Vagina (tissue), 2 donors: ENCODE results near the gene MFAP3L. TPM values are rescaled to one million over a fixed set of nuclear protein-coding genes. Genes with fewer than 3 reads are reported as not detected.
A peak's percentile ranks its signal among the peaks of the same experiment; 100 is the strongest.
"Not testable (repeated sequence)": the region's sequence is repeated elsewhere in the genome, so short reads cannot be mapped to it uniquely, and the experiment has no call there.

ENCODE experiments used
- DNase-seq, 2 donors: peaks; one replicate each; pipeline ENCODE4 v3.0.0-alpha.2; 2017; ENCODE audit errors: extremely low spot score in 2 of 2
- H3K27ac ChIP-seq: fragments of 200-600 bp; sonication (generic); one replicate; pipeline ENCODE4 v1.5.1; 2019
- H3K27me3 ChIP-seq: fragments of 200-600 bp; sonication (generic); one replicate; pipeline ENCODE4 v1.5.1; 2019
- H3K36me3 ChIP-seq, 2 donors: fragments of 200-600 bp; sonication (generic); one replicate each; pipeline ENCODE4 v1.5.1; 2017 to 2019
- H3K4me1 ChIP-seq: fragments of 200-600 bp; sonication (generic); one replicate; pipeline ENCODE4 v1.5.1; 2019
- H3K4me3 ChIP-seq, 2 donors: fragments of 200-600 bp; sonication (generic); 1 replicate in 1 of 2; 2 replicates in 1 of 2; pipeline ENCODE4 v1.5.1; 2016 to 2019
- H3K9me3 ChIP-seq: fragments of 200-600 bp; sonication (generic); one replicate; pipeline ENCODE4 v1.5.1; 2019
- POLR2A ChIP-seq, 2 donors: fragments of 450-650 bp; IDR thresholded peaks; one replicate each; pipeline ENCODE4 v1.6.1; 2017; ENCODE audit warnings: antibody characterized with exemption in 2 of 2, mild to moderate bottlenecking in 2 of 2, moderate library complexity in 2 of 2
- POLR2AphosphoS5 ChIP-seq, 2 donors: sonication (generic); formaldehyde crosslinking; IDR thresholded peaks; one replicate each; pipeline ENCODE4 v1.9.0; 2017; ENCODE audit warnings: antibody characterized with exemption in 2 of 2, mild to moderate bottlenecking in 2 of 2, low read depth in 1 of 2; ENCODE audit not compliant: insufficient read depth in 1 of 2
- intact Hi-C: fragments of 100-400 bp; cut with DNase I; formaldehyde crosslinking; loops from one replicate; pipeline ENCODE4 v1.15.1; 2023
- total RNA-seq: library from RNA; depleted of rRNA; stranded (reverse); fragments of >200 nt; gene quantifications from one replicate; pipeline ENCODE4 v1.2.3, GENCODE V29; 2016
- TF ChIP-seq, protein P1 (sequence below), 3 experiments: fragments of 450-650 bp in 2 of 3; fragments of 200-600 bp in 1 of 3; sonication (generic) in 1 of 3; IDR thresholded peaks; one replicate each; pipeline ENCODE4 v1.5.1; 2017 to 2019; ENCODE audit warnings: antibody characterized with exemption in 3 of 3, mild to moderate bottlenecking in 2 of 3, moderate library complexity in 2 of 3

MFAP3L gene
- total RNA-seq, 1 donor from 2014 or later: 2.2 TPM

DNA sequence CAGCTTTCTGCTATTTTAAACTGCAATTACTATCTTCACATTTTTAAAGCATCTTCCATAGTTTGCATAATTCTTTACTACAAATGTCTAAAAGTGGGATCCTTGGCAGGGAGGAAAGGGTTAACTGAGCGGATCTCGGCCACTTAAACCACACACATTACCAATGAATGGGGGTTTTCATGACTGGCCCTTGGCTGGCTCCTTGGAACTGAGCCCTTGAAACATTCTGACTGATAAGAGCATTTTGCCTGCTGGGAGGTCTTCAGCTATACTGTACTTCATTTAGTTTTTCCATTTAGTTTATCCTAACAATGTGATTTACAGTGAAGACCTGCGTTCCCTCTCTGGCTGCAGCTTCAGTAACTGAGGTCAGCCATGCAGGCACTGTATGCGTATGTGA lies 31.7 kb upstream of the MFAP3L start:
- H3K27me3 ChIP-seq: no peaks in the 10 kb centered on the region
- DNase-seq: no peak
- H3K9me3 ChIP-seq: no peaks in the 10 kb centered on the region
- H3K27ac ChIP-seq: no peak overlapping the region
- intact Hi-C loops: no loop called here
- TF ChIP-seq, protein P1, sequence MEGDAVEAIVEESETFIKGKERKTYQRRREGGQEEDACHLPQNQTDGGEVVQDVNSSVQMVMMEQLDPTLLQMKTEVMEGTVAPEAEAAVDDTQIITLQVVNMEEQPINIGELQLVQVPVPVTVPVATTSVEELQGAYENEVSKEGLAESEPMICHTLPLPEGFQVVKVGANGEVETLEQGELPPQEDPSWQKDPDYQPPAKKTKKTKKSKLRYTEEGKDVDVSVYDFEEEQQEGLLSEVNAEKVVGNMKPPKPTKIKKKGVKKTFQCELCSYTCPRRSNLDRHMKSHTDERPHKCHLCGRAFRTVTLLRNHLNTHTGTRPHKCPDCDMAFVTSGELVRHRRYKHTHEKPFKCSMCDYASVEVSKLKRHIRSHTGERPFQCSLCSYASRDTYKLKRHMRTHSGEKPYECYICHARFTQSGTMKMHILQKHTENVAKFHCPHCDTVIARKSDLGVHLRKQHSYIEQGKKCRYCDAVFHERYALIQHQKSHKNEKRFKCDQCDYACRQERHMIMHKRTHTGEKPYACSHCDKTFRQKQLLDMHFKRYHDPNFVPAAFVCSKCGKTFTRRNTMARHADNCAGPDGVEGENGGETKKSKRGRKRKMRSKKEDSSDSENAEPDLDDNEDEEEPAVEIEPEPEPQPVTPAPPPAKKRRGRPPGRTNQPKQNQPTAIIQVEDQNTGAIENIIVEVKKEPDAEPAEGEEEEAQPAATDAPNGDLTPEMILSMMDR (IDR thresholded peaks at IDR 0.05): no peak
- TF ChIP-seq POLR2A (IDR thresholded peaks at IDR 0.05) (no peak), POLR2AphosphoS5 (IDR thresholded peaks at IDR 0.05; ENCODE audit: insufficient read depth in 1 of 2, low read depth in 1 of 2) (no peak)
- H3K36me3 ChIP-seq: no peaks in the 10 kb centered on the region
- no peak overlapping the region for H3K4me3 ChIP-seq
- H3K4me1 ChIP-seq: no peaks in the 10 kb centered on the region

DNA sequence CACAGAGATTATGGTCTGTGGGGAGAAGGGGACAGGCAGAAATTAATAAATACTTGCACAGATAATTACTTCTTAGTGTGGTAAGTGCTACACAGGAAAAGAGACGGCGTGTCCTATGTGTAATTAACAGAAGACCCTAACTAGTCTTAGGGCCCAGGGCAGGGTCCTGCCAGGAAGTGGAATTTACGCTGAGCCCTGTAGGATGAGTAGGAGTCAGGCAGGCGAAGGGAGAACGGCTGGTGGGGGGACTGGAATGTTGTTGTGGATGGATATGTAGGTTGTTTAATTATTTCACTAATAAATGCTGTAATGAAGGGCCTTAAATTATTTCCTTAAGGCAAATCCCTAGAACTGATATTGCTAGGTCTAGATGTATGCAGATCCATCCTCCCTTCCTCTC lies 26.7 kb upstream of the MFAP3L start:
- Histone ChIP-seq H3K27me3 (no peaks in the 10 kb centered on the region), H3K4me1 (no peaks in the 10 kb centered on the region), H3K36me3 (no peaks in the 10 kb centered on the region), H3K9me3 (no peaks in the 10 kb centered on the region), H3K27ac (no peak overlapping the region), H3K4me3 (no peak overlapping the region)
- intact Hi-C loops: no loop called here
- DNase-seq: no peak
- TF ChIP-seq, protein P1 (IDR thresholded peaks at IDR 0.05): no peak
- no peak for TF ChIP-seq POLR2A (IDR thresholded peaks at IDR 0.05)
- TF ChIP-seq POLR2AphosphoS5 (IDR thresholded peaks at IDR 0.05; ENCODE audit: insufficient read depth in 1 of 2, low read depth in 1 of 2): no peak

DNA sequence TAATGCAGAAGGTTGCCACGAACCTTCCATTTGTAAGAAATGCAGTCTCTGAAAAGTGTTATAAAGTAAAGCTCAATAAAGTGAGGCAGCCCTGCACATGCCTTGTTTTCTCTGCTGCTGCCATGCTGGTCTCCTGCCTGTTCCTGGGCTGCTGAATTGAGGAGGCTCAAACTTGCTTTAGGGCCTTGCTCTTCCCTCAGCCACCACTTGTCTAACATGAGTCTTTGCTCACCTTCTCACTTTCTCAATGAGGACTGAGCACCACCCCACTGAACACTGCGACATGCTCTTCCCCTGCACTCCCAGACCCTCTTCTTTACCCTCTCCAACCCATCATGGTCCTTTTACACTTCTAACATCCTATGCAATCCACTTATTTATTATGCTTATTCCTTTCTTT lies 25.2 kb upstream of the MFAP3L start:
- Histone ChIP-seq H3K4me1 (no peaks in the 10 kb centered on the region), H3K27me3 (no peaks in the 10 kb centered on the region), H3K9me3 (no peaks in the 10 kb centered on the region), H3K36me3 (no peaks in the 10 kb centered on the region), H3K4me3 (no peak overlapping the region), H3K27ac (no peak overlapping the region)
- no peak for TF ChIP-seq POLR2AphosphoS5 (IDR thresholded peaks at IDR 0.05; ENCODE audit: insufficient read depth in 1 of 2, low read depth in 1 of 2)
- TF ChIP-seq POLR2A (IDR thresholded peaks at IDR 0.05): no peak
- TF ChIP-seq, protein P1 (IDR thresholded peaks at IDR 0.05): no peak
- no peak for DNase-seq
- intact Hi-C loops: no loop called here

DNA sequence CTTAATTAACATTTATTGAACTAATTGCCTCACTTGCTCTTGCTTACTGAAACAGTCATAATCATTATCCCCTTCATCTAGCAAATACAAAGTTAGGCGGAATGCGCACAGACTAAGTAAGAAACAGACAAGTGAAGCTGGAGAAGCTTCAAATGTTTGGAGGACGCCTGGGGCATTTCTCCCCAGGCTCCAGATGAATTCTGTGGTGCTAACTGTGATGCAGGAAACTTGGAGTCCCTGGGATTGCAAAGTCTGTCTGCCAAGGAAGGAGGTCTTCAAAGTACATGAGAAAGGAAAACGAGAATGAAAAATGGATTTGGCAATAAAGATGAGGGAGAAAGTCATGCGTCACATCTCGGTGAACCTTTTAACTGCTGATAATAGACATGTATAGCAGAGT lies 23.6 kb upstream of the MFAP3L start:
- TF ChIP-seq POLR2AphosphoS5 (IDR thresholded peaks at IDR 0.05; ENCODE audit: insufficient read depth in 1 of 2, low read depth in 1 of 2): no peak
- intact Hi-C loops: no loop called here
- Histone ChIP-seq H3K4me1 (no peaks in the 10 kb centered on the region), H3K4me3 (no peak overlapping the region), H3K9me3 (no peaks in the 10 kb centered on the region), H3K27ac (no peak overlapping the region), H3K36me3 (no peaks in the 10 kb centered on the region), H3K27me3 (no peaks in the 10 kb centered on the region)
- no peak for DNase-seq

DNA sequence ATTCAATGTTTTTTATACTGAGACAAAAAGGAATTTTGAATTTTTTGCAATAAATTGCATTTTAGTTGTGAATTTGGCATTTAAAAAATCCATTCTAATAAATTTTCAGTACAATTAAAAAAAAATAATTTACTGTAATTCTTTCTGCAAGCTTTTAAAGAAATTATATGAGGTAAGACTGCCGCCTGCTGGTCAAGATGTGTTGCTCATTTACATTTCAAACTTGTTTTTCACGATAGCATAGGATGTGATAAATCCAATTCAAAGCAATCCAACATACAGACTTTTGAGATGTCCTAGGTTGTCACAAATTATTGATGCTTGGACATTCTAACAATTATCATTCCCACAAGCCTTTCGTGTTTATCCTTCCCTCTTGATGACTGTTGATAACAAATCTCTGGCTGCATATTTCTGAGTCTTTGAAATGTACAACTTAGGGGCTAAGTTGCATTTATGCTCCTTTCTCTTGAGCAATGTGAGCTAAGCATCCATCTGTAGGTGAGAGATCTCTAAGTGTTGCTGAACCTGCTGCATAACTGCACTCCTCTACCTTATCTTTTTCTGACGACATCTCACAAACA lies 21.7 kb upstream of the MFAP3L start:
- Histone ChIP-seq H3K4me3 (no peak overlapping the region), H3K4me1 (no peaks in the 10 kb centered on the region), H3K9me3 (no peaks in the 10 kb centered on the region), H3K36me3 (no peaks in the 10 kb centered on the region), H3K27me3 (no peaks in the 10 kb centered on the region), H3K27ac (no peak overlapping the region)
- DNase-seq: no peak
- TF ChIP-seq, protein P1 (IDR thresholded peaks at IDR 0.05): peak; percentile 69 to 84 (median 76)
- TF ChIP-seq POLR2AphosphoS5 (IDR thresholded peaks at IDR 0.05; ENCODE audit: insufficient read depth in 1 of 2, low read depth in 1 of 2): no peak
- intact Hi-C loops: no loop called here

DNA sequence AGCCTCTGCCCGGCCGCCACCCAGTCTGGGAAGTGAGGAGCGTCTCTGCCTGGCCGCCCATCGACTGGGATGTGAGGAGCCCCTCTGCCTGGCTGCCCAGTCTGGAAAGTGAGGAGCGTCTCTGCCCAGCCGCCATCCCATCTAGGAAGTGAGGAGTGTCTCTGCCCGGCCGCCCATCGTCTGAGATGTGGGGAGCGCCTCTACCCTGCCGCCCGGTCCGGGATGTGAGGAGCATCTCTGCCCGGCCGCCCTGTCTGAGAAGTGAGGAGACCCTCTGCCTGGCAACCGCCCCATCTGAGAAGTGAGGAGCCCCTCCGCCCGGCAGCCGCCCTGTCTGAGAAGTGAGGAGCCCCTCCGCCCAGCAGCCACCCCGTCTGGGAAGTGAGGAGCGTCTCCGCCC lies 20.0 kb upstream of the MFAP3L start:
- DNase-seq, H3K9me3 ChIP-seq, intact Hi-C loops, H3K4me3 ChIP-seq, H3K27me3 ChIP-seq, H3K4me1 ChIP-seq, H3K36me3 ChIP-seq, H3K27ac ChIP-seq: not testable (repeated sequence)
